ENCODE results near the gene SPART.

- TF ChIP-seq CTCF (IDR thresholded peaks at IDR 0.05; ENCODE audit: insufficient read depth, low read length, poor library complexity, severe bottlenecking), result no peak
- no peak for TF ChIP-seq EZH2phosphoT487 (conservative IDR thresholded peaks at IDR 0.05; ENCODE audit: low read length)
These were observed 57.3 kb downstream of the SPART start for GRCh38 chr13:36288794-36289391.

Measured in SU-DHL-6 (cell line).